GM19035 (cell line): ENCODE results near the gene RRP15.

Experiments used
- ATAC-seq: cut with Tn5 transposase; IDR thresholded peaks from one replicate; pipeline ENCODE4 v1.9.1; 2021; ENCODE audit not compliant: unreplicated experiment

The RRP15 gene

DNA sequence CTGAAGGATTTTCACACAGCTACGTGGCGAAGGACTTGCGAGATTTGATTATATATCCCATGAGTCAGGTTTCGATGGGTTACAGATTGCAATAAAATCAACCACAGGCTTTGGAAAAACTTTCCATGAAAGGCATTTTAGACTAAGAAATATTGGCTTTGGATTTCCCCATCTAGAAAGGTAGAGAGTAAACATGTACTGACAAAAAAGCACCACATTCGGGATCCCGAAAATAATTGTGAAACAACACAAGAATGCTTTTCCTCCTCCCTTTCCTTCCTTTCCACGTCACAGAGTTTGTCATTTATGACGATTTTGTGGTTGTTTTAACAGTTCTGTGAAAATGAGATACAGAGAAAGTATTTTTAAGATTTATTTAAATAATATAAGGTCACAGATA lies 98.6 kb downstream of the RRP15 start:
- ATAC-seq, result no peak

DNA sequence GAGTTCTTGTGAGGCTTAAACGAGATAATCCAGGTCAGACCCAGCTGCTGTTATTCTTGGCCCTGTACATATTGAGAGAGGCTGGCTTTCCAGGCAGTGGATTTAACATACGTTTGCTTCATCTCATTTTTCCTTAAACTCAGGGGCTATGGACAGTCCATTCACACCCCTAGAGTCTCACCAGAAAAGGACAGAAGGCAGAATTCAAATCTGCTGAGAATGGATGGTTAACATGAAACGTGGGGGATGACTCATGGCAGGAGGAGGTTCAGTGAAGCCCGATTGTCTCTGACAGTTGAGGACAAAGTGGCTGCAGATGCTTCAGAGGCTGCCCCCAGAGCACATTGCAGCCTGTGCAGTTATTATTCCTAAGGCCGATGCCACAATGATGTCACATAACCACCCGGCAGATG lies 99.5 kb downstream of the RRP15 start:
- ATAC-seq, result no peak
